GM23338 (cell line): ENCODE data around the gene TMEM138. TPM values are rescaled to one million over a fixed set of nuclear protein-coding genes. Genes with fewer than 3 reads are reported as not detected.

ENCODE experiments used
- CREB1 ChIP-seq: fragments of 250-450 bp; sonication (Bioruptor Pico); IDR thresholded peaks from 2 replicates; pipeline ENCODE4 v1.5.0; 2020; ENCODE audit warnings: low read depth, mild to moderate bottlenecking, moderate library complexity
- POLR2AphosphoS5 ChIP-seq: IDR thresholded peaks from 2 replicates; pipeline ENCODE4 v1.6.1; 2016; ENCODE audit warnings: antibody characterized with exemption, low read depth
- ZNF331 ChIP-seq: fragments of 250-450 bp; sonication (Bioruptor Pico); IDR thresholded peaks from 2 replicates; pipeline ENCODE4 v1.5.0; 2020; ENCODE audit warnings: low read depth, mild to moderate bottlenecking, moderate library complexity
- polyA plus RNA-seq: library from polyadenylated mRNA; unstranded; fragments of >200 nt; fragmentation: Nextera tagmentation; extraction: Ambion mirVana; gene quantifications from 2 replicates; pipeline ENCODE4 v1.2.1, GENCODE V29; 2016
- total RNA-seq: library from RNA; depleted of rRNA; stranded (reverse); fragments of >200 nt; shearing (Covaris generic); gene quantifications from 2 replicates; pipeline ENCODE4 v1.2.3, GENCODE V29; 2014
- TF ChIP-seq, protein P1 (sequence below): fragments of 250-450 bp; sonication (Bioruptor Pico); IDR thresholded peaks from 2 replicates; pipeline ENCODE4 v1.5.0; 2020; ENCODE audit warnings: mild to moderate bottlenecking, moderate library complexity
- TF ChIP-seq, protein P2 (sequence below): IDR thresholded peaks from one replicate; pipeline ENCODE4 v1.6.1; 2018; ENCODE audit warnings: antibody characterized with exemption; ENCODE audit not compliant: unreplicated experiment

TMEM138 gene
- total and polyA plus RNA-seq, 2 experiments from 2014 or later, result 30.2 to 32.1 TPM

DNA sequence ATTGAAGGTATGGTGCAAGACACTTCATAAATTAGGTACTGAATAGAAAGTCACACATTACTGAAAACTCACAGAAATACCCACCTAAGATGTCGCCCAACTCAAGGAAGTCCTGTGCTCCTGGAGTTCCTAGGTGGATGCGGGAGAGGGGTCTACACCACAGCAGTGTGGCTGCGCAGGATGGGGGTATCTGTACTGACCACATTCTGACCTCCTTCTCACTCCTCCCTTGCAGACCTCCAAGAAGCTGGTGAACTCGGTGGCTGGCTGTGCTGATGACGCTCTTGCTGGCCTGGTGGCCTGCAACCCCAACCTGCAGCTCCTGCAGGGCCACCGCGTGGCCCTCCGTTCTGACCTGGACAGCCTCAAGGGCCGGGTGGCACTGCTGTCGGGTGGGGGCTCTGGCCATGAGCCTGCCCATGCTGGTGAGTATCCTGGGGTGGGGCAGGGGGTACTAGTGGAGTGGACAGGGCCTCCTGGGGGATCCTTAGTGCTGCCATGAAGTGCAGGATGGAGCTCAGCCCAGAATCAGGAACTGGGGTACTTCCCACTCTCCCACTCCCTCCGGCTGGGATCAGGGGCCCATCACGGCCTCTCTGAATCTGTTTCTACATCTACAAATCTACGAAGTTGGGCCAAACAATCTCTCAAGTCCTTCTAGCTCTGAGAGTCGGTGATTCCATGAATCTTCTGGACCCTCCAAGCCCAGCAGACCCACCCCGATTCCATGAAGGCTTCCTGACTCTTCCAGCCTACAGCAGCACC, 24.3 kb upstream of the TMEM138 start (continued):
- TF ChIP-seq, protein P1, sequence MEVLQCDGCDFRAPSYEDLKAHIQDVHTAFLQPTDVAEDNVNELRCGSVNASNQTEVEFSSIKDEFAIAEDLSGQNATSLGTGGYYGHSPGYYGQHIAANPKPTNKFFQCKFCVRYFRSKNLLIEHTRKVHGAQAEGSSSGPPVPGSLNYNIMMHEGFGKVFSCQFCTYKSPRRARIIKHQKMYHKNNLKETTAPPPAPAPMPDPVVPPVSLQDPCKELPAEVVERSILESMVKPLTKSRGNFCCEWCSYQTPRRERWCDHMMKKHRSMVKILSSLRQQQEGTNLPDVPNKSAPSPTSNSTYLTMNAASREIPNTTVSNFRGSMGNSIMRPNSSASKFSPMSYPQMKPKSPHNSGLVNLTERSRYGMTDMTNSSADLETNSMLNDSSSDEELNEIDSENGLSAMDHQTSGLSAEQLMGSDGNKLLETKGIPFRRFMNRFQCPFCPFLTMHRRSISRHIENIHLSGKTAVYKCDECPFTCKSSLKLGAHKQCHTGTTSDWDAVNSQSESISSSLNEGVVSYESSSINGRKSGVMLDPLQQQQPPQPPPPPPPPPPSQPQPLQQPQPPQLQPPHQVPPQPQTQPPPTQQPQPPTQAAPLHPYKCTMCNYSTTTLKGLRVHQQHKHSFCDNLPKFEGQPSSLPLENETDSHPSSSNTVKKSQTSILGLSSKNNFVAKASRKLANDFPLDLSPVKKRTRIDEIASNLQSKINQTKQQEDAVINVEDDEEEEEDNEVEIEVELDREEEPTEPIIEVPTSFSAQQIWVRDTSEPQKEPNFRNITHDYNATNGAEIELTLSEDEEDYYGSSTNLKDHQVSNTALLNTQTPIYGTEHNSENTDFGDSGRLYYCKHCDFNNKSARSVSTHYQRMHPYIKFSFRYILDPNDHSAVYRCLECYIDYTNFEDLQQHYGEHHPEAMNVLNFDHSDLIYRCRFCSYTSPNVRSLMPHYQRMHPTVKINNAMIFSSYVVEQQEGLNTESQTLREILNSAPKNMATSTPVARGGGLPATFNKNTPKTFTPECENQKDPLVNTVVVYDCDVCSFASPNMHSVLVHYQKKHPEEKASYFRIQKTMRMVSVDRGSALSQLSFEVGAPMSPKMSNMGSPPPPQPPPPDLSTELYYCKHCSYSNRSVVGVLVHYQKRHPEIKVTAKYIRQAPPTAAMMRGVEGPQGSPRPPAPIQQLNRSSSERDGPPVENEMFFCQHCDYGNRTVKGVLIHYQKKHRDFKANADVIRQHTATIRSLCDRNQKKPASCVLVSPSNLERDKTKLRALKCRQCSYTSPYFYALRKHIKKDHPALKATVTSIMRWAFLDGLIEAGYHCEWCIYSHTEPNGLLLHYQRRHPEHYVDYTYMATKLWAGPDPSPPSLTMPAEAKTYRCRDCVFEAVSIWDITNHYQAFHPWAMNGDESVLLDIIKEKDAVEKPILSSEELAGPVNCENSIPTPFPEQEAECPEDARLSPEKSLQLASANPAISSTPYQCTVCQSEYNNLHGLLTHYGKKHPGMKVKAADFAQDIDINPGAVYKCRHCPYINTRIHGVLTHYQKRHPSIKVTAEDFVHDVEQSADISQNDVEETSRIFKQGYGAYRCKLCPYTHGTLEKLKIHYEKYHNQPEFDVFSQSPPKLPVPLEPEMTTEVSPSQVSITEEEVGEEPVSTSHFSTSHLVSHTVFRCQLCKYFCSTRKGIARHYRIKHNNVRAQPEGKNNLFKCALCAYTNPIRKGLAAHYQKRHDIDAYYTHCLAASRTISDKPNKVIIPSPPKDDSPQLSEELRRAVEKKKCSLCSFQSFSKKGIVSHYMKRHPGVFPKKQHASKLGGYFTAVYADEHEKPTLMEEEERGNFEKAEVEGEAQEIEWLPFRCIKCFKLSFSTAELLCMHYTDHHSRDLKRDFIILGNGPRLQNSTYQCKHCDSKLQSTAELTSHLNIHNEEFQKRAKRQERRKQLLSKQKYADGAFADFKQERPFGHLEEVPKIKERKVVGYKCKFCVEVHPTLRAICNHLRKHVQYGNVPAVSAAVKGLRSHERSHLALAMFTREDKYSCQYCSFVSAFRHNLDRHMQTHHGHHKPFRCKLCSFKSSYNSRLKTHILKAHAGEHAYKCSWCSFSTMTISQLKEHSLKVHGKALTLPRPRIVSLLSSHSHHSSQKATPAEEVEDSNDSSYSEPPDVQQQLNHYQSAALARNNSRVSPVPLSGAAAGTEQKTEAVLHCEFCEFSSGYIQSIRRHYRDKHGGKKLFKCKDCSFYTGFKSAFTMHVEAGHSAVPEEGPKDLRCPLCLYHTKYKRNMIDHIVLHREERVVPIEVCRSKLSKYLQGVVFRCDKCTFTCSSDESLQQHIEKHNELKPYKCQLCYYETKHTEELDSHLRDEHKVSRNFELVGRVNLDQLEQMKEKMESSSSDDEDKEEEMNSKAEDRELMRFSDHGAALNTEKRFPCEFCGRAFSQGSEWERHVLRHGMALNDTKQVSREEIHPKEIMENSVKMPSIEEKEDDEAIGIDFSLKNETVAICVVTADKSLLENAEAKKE (CRISPR knock-in tag), result no peak
- TF ChIP-seq, protein P2, sequence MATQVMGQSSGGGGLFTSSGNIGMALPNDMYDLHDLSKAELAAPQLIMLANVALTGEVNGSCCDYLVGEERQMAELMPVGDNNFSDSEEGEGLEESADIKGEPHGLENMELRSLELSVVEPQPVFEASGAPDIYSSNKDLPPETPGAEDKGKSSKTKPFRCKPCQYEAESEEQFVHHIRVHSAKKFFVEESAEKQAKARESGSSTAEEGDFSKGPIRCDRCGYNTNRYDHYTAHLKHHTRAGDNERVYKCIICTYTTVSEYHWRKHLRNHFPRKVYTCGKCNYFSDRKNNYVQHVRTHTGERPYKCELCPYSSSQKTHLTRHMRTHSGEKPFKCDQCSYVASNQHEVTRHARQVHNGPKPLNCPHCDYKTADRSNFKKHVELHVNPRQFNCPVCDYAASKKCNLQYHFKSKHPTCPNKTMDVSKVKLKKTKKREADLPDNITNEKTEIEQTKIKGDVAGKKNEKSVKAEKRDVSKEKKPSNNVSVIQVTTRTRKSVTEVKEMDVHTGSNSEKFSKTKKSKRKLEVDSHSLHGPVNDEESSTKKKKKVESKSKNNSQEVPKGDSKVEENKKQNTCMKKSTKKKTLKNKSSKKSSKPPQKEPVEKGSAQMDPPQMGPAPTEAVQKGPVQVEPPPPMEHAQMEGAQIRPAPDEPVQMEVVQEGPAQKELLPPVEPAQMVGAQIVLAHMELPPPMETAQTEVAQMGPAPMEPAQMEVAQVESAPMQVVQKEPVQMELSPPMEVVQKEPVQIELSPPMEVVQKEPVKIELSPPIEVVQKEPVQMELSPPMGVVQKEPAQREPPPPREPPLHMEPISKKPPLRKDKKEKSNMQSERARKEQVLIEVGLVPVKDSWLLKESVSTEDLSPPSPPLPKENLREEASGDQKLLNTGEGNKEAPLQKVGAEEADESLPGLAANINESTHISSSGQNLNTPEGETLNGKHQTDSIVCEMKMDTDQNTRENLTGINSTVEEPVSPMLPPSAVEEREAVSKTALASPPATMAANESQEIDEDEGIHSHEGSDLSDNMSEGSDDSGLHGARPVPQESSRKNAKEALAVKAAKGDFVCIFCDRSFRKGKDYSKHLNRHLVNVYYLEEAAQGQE, result no peak
- TF ChIP-seq CREB1 (CRISPR knock-in tag) (no peak), ZNF331 (no peak), POLR2AphosphoS5 (no peak)
